Liver (tissue), 3 donors: ENCODE results near the gene ZDHHC14.
A peak's percentile ranks its signal among the peaks of the same experiment; 100 is the strongest.

Source experiments
- ATF3 ChIP-seq: IDR thresholded peaks from 2 replicates; pipeline ENCODE4 v1.6.1; 2016; ENCODE audit warnings: antibody characterized with exemption
- CTCF ChIP-seq: fragments of 150-350 bp; IDR thresholded peaks from 2 replicates; pipeline ENCODE4 v1.5.1; 2017; ENCODE audit warnings: improper control_type of control experiment, low read depth, low read length; ENCODE audit not compliant: missing input control
- FOXA1 ChIP-seq: IDR thresholded peaks from 2 replicates; pipeline ENCODE4 v1.6.1; 2016; ENCODE audit warnings: antibody characterized with exemption
- GABPA ChIP-seq, 2 donors: IDR thresholded peaks in 1 of 2; conservative IDR thresholded peaks in 1 of 2; 2 replicates each; pipeline ENCODE4 v1.6.1; 2016; ENCODE audit warnings: antibody characterized with exemption in 2 of 2, mild to moderate bottlenecking in 1 of 2, moderate library complexity in 1 of 2
- HNF4A ChIP-seq, 2 donors: conservative IDR thresholded peaks; 2 replicates each; pipeline ENCODE4 v1.6.1; 2016; ENCODE audit warnings: antibody characterized with exemption in 2 of 2, mild to moderate bottlenecking in 2 of 2
- JUND ChIP-seq, 2 donors: IDR thresholded peaks; 2 replicates each; pipeline ENCODE4 v1.6.1; 2016; ENCODE audit warnings: antibody characterized with exemption in 2 of 2
- MAX ChIP-seq: IDR thresholded peaks from 2 replicates; pipeline ENCODE4 v1.6.1; 2016; ENCODE audit warnings: antibody characterized with exemption
- NR2F2 ChIP-seq: IDR thresholded peaks from 2 replicates; pipeline ENCODE4 v1.6.1; 2016; ENCODE audit warnings: antibody characterized with exemption
- RAD21 ChIP-seq, 2 donors: IDR thresholded peaks; 2 replicates each; pipeline ENCODE4 v1.6.1; 2016; ENCODE audit warnings: antibody characterized with exemption in 2 of 2, mild to moderate bottlenecking in 2 of 2
- REST ChIP-seq: IDR thresholded peaks from 2 replicates; pipeline ENCODE4 v1.6.1; 2016; ENCODE audit warnings: antibody characterized with exemption, mild to moderate bottlenecking
- SP1 ChIP-seq: IDR thresholded peaks from 2 replicates; pipeline ENCODE4 v1.6.1; 2018; ENCODE audit warnings: antibody characterized with exemption, mild to moderate bottlenecking
- TAF1 ChIP-seq: conservative IDR thresholded peaks from 2 replicates; pipeline ENCODE4 v1.6.1; 2016; ENCODE audit warnings: antibody characterized with exemption, mild to moderate bottlenecking
- ZBTB33 ChIP-seq: IDR thresholded peaks from 2 replicates; pipeline ENCODE4 v1.6.1; 2016; ENCODE audit warnings: antibody characterized with exemption
- donor health status: healthy.
- donor health status: healthy.

GRCh38 chr6:157558487-157559200 lies 177.7 kb downstream of the ZDHHC14 start:
- no peak for TF ChIP-seq MAX
- no peak for TF ChIP-seq CTCF
- TF ChIP-seq TAF1, result no peak
- no peak for TF ChIP-seq ATF3
- no peak for TF ChIP-seq ZBTB33
- TF ChIP-seq FOXA1, result no peak
- no peak for TF ChIP-seq RAD21 (IDR thresholded peaks at IDR 0.05)
- no peak for TF ChIP-seq JUND (IDR thresholded peaks at IDR 0.05)
- TF ChIP-seq REST, result no peak
- TF ChIP-seq SP1, result no peak
- TF ChIP-seq NR2F2, result no peak
- TF ChIP-seq HNF4A (conservative IDR thresholded peaks at IDR 0.05), result peak in 1 of 2 donors; percentile 29
- no peak for TF ChIP-seq GABPA (IDR thresholded peaks at IDR 0.05 in 1 of 2, conservative IDR thresholded peaks at IDR 0.05 in 1 of 2)
